Measurements from ENCODE around the gene PIP5KL1. TPM values are rescaled to one million over a fixed set of nuclear protein-coding genes. Genes with fewer than 3 reads are reported as not detected.

Gene PIP5KL1
- total RNA-seq, 2 donors from 2014 or later, result 0.85 to 0.89 TPM

DNA sequence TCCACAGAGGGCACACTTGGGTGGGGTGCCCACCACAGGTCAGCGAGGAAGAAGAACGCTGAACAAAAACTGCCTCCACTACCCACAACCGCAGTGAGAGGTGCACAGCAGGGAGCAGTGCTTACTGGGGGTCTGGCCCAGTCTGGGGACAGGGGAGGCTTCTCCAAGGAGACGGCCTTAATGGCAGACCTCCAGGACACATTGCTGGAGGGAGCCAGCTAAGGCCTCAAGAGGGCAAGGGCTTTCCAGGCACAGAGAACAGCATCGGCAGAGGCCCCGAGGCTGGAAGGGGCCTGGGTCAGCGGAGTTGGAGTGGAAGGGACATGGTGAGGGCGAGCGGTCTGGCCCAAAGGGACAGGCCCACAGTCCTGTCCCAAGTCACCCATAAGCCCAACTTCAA lies 15.4 kb upstream of the PIP5KL1 start:
- DNase-seq, result no peak
- H3K27ac ChIP-seq, result no peak overlapping the region

DNA sequence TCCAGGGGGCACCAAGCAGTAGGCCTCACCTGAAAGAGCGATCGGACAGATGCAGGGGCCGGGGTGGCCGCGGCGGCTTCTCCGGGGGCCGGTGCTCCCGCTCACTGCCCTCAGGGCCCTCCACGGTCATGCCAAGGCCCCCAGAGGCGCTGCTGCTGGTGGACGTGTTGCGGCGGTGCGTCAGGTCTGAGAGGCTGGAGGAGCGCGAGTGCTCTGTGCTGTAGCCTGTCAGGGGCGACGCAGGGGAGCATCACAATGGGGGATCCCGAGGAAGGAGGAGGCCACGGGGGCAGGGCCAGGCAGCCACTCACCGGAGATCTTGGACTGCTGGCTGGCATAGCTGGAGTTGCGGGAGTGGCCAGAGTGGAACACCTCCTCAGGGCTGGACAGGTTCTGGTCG lies 14.8 kb upstream of the PIP5KL1 start:
- Histone ChIP-seq H3K36me3 (peaks cover 22% of the 10 kb centered on the region), H3K27ac (no peak overlapping the region), H3K9ac (ENCODE audit: low read depth in 2 of 2, low read length in 2 of 2) (no peak overlapping the region)

More for the DNA sequence above, 15.4 kb upstream of the PIP5KL1 start:
- Histone ChIP-seq H3K9ac (ENCODE audit: low read depth in 2 of 2, low read length in 2 of 2) (no peak overlapping the region), H3K27me3 (no peaks in the 10 kb centered on the region), H3K4me3 (no peak overlapping the region), H3K9me3 (no peaks in the 10 kb centered on the region), H3K36me3 (peaks cover 23% of the 10 kb centered on the region), H3K4me1 (peaks cover 3% of the 10 kb centered on the region)
- TF ChIP-seq, protein P1, sequence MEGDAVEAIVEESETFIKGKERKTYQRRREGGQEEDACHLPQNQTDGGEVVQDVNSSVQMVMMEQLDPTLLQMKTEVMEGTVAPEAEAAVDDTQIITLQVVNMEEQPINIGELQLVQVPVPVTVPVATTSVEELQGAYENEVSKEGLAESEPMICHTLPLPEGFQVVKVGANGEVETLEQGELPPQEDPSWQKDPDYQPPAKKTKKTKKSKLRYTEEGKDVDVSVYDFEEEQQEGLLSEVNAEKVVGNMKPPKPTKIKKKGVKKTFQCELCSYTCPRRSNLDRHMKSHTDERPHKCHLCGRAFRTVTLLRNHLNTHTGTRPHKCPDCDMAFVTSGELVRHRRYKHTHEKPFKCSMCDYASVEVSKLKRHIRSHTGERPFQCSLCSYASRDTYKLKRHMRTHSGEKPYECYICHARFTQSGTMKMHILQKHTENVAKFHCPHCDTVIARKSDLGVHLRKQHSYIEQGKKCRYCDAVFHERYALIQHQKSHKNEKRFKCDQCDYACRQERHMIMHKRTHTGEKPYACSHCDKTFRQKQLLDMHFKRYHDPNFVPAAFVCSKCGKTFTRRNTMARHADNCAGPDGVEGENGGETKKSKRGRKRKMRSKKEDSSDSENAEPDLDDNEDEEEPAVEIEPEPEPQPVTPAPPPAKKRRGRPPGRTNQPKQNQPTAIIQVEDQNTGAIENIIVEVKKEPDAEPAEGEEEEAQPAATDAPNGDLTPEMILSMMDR (IDR thresholded peaks at IDR 0.05), result no peak
- intact Hi-C loops (cut with DNase I), result no loop called here

DNA sequence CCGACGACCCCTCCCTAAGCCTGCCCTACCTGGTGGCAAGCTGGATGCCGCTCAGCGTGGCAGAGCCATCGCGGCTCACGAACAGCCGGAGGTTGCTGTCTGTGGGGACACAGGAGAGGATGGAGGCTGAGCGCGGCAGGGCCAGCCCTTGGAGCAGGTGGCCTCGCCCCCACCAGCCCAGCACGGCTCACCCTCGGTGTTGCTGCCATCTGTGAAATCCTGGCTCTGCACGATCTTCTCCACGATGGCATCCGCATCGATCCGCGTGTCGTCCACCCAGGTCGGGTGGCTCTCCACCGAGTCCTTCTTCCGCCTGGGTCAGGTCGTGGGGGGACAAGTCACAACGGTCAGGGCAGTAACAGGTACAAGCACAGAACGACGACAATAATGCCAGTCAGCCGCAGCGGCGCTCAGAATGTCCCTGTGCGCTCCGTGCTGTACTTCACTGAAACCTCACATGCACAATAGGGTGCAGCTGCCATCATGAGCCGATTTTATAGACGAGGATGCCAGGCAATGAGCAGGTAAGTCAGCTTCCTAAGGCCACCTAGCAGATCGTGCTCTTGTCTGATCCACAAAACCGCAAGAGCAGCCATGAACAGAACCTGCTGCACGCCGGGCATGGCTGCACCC lies 14.1 kb upstream of the PIP5KL1 start:
- Histone ChIP-seq H3K36me3 (peaks cover 16% of the 10 kb centered on the region), H3K4me3 (no peak overlapping the region), H3K9ac (ENCODE audit: low read depth in 2 of 2, low read length in 2 of 2) (no peak overlapping the region), H3K27me3 (no peaks in the 10 kb centered on the region), H3K4me1 (peaks cover 3% of the 10 kb centered on the region), H3K9me3 (no peaks in the 10 kb centered on the region), H3K27ac (no peak overlapping the region)
- no peak for DNase-seq
- TF ChIP-seq, protein P1 (IDR thresholded peaks at IDR 0.05), result no peak
- intact Hi-C loops (cut with DNase I), result no loop called here

More for the DNA sequence above, 14.8 kb upstream of the PIP5KL1 start:
- no peak overlapping the region for H3K4me3 ChIP-seq
- TF ChIP-seq, protein P1 (IDR thresholded peaks at IDR 0.05), result no peak
- peaks cover 3% of the 10 kb centered on the region for H3K4me1 ChIP-seq
- intact Hi-C loops (cut with DNase I), result no loop called here
- no peaks in the 10 kb centered on the region for H3K27me3 ChIP-seq
- no peak for DNase-seq
- H3K9me3 ChIP-seq, result no peaks in the 10 kb centered on the region

DNA sequence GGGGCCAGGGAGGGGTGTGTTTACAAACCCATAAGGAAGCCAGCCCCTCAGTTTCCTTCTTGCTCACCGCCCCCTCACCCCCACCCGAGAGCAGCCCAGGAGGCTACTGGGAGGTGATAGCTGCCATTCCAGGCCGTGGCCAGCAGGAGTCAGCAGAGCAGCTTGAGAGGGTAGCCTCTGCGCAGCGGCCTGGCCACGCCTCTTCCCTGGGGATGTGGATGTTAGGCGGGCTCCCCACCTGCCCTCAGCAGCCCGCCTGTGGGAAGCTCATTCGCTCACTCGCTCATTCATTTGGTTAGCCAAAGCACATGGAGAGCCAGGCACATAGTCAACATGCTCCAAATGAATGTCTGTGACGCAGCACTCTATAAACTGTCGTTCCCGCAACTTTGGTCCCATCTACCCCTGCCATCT lies 13.2 kb upstream of the PIP5KL1 start:
- Histone ChIP-seq H3K4me3 (no peak overlapping the region), H3K27me3 (no peaks in the 10 kb centered on the region), H3K27ac (no peak overlapping the region), H3K9ac (ENCODE audit: low read depth in 2 of 2, low read length in 2 of 2) (no peak overlapping the region), H3K9me3 (no peaks in the 10 kb centered on the region), H3K36me3 (peaks cover 14% of the 10 kb centered on the region), H3K4me1 (no peaks in the 10 kb centered on the region)
- intact Hi-C loops (cut with DNase I), result no loop called here
- TF ChIP-seq, protein P1 (IDR thresholded peaks at IDR 0.05), result peak; percentile 89
- DNase-seq, result peak; percentile 90

DNA sequence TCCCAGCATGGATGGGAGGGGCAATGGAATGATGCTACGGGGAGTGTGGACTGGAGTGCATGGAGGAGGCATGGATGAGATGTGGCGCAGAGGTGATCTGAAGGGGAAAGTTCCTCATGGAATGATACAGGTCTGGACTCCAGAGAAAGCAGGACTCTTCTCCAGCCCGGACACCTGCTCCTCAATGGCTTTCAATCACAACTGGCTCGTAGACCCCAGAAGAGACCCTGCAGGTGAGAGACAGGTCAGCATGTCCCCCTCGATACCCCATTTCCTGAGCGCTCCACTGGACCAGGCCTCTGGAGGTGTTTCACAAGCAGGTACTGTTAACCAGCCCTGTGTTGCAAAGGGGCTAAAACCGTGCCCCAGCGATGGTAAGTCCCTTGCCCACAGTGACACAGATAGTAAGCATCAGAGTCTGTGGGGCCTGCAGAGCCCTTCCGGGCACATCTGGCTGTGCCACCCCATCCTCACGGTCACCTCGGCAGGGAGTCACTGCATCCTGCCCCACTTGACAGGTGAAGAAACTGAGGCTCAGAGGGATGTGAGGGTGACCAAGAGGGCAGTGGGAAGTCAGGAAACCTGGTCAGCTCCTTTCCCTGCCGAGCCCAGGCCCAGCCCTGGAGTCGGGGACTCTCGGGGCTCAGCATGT lies 12.6 kb upstream of the PIP5KL1 start:
- intact Hi-C loops (cut with DNase I), result no loop called here
- Histone ChIP-seq H3K27me3 (no peaks in the 10 kb centered on the region), H3K9ac (ENCODE audit: low read depth in 2 of 2, low read length in 2 of 2) (no peak overlapping the region), H3K4me1 (no peaks in the 10 kb centered on the region), H3K4me3 (no peak overlapping the region), H3K9me3 (no peaks in the 10 kb centered on the region), H3K36me3 (peaks cover 14% of the 10 kb centered on the region), H3K27ac (no peak overlapping the region)
- TF ChIP-seq, protein P1 (IDR thresholded peaks at IDR 0.05), result peak; percentile 12
- no peak for DNase-seq

Data from colonic mucosa (tissue), 4 donors.